D341Med (cell line): ENCODE data around the gene ITGB5.

ENCODE experiments used
- DNase-seq: peaks from one replicate; pipeline ENCODE4 v3.0.0; 2012; ENCODE audit warnings: low spot score

Gene ITGB5

GRCh38 chr3:124747111-124747981, 139.8 kb downstream of the ITGB5 start:
- no peak for DNase-seq

- no peak for DNase-seq
Measured at GRCh38 chr3:124745756-124746155, 141.4 kb downstream of the ITGB5 start.

GRCh38 chr3:124741027-124741426, 146.1 kb downstream of the ITGB5 start:
- no peak for DNase-seq

DNA sequence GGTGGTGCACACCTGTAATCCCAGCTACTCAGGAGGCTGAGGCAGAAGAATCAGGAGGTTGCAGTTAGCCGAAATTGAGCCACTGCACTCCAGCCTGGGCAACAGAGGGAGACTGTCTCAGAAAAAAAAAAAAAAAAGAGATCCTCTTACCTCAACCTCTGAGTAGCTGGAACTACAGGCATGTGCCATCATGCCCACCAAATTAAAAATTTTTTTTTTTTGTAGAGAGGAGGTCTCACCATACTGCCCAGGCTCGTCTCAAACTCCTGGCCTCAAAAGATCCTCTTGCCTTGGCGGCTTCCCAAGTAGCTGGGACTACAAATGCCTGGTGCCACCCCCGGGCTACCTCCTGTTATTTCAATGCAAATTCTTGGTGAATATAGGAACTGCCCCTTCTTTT, 155.4 kb downstream of the ITGB5 start:
- no peak for DNase-seq

DNA sequence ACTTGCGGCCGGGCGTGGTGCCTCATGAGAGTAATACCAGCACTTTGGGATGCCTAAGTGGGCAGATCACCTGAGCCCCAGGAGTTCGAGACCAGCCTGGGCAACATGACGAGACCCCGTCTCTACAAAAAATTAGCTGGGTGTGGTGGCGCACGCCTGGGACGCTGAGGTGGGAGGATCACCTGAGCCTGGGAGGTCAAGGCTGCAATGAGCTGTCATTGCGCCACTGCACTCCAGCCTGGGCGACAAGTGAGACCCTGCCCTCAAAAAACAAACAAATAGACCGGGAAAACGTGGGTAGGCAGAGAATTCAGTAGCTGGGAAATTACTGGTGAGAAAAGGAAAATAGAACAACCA, 156.2 kb downstream of the ITGB5 start:
- DNase-seq = no peak

DNA sequence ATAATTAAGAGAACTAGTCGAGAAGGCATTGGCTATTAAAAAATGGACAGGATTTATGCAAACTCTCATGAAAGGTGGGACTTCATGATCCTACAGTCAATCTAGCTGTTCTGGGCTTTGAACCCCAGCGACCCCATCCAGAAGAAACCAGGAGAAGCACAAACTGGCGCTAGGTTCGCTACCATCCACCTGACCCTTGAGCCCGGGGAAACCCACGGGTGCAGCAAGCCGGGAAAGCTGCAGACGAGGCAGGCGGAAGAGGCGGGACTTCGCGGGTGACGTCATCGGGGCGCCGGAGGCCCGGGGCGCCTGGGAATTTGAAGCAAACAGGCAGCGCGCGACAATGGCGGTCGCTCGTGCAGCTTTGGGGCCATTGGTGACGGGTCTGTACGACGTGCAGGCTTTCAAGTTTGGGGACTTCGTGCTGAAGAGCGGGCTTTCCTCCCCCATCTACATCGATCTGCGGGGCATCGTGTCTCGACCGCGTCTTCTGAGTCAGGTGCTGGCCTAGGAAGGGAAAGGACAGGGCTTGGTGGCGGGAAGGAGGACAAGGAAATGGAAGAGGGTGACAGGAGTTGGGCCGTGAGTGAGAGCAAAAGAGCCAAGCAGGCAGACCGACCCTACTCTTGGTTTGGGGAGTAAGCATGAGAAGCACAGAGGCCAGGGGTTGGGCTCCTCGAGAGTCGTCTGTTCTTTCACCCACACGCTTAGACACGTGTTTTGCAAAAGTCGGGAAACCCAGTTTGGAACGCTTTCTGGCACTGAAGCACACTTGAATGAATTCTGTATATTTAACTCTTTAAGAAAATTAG, 156.8 kb downstream of the ITGB5 start, which contains the start of gene UMPS:
Gene UMPS, plus strand, starts transcription at position 324 of the 812 bp plus-strand sequence. Its CDS starts 20 bp downstream, at position 344.
- DNase-seq = peak; percentile 96

DNA sequence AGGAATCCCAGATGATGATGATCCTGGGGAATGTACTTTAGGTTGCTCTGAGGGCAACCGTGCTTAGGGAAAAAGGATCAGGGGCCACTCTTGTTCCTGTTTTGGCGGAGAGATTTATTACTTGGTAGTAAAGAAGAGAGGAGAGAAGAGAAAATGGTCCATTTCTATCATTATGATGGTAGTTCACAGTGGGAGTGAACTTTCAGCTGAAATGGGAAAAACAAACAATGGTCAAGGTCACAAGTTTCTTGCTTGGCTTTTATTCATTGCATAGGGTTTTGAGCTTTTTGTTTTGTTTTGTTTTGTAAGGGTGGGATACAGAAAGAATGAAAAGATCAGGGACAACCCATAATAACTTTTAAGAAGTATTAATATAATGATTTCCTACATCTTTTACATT, 164.6 kb downstream of the ITGB5 start:
- no peak for DNase-seq

DNA sequence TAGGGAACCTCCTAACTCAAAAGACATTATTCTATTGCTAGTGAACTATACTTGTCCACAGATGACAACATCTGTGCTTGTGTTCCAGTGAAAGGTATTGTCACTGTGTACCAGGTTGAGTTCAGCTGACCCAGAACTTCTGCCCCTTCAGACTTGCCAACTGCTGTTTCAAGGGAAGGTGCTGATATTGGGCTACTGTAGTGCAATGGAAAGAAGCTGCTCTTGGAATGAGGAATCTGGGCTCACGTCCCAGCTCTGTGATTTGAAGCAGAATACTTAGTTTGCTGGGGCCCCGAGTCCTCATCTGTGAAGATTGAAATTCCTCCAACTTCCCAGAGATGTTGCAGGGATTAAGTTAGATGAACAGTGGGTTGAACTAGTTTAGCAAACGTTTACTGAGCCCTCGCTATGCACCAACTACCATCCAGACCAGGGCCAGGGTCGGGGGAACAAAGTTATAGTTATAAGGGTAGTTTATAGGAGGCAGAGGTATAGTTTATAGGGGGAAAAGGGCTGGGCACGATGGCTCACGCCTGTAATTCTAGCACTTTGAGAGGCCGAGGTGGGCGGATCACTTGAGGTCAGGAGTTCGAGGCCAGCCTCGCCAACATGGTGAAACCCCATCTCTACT, 172.8 kb downstream of the ITGB5 start:
- DNase-seq = no peak
